ENCODE data around the gene TSPAN3.

DNA sequence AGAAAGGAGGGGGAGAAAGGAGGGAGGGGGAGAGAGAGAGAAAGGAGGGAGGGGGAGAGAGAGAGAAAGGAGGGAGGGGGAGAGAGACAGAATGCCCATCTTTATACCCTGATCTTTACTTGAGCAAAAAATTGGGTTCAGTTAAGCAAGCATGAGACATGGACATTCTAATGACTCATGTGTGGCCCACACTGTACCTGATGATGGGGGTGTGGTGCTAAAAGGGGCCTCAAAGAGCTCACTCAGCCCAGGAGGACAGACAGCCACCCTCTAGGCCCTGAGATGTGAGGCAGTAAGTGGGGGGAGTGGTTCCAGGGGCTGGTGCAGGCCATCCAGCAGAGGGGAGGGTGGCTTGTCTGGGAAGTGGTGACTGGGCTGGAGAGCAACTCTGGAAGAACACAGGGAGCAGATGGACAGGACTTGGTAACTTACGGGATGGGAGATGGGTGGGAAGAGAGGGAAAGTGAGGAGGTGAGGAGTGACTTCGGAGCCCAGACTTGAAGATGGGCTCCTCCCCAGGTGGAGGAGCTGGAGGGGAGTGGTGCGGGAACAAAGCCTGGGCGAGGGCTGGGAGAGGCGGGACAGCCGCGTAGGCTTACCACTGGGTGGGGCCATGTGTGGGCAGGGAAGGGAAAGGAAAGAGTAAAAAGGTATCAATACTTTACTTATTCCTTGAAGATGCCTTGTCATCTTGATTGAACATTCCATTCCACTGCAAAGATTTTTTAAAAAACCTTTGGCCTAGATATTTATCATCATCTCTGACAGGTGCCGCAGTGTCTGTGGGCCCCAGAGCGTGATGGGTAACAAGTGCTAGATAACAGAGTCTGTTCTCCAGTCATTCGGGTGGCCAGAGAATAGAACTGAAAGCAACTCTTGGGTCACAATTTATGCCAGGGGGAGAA, 32.3 kb downstream of the TSPAN3 start:
- TF ChIP-seq POLR2AphosphoS5 (IDR thresholded peaks at IDR 0.05), result no peak
- TF ChIP-seq POLR2A (IDR thresholded peaks at IDR 0.05), result no peak
- TF ChIP-seq, protein P1, sequence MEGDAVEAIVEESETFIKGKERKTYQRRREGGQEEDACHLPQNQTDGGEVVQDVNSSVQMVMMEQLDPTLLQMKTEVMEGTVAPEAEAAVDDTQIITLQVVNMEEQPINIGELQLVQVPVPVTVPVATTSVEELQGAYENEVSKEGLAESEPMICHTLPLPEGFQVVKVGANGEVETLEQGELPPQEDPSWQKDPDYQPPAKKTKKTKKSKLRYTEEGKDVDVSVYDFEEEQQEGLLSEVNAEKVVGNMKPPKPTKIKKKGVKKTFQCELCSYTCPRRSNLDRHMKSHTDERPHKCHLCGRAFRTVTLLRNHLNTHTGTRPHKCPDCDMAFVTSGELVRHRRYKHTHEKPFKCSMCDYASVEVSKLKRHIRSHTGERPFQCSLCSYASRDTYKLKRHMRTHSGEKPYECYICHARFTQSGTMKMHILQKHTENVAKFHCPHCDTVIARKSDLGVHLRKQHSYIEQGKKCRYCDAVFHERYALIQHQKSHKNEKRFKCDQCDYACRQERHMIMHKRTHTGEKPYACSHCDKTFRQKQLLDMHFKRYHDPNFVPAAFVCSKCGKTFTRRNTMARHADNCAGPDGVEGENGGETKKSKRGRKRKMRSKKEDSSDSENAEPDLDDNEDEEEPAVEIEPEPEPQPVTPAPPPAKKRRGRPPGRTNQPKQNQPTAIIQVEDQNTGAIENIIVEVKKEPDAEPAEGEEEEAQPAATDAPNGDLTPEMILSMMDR (IDR thresholded peaks at IDR 0.05), result no peak

All from breast epithelium (tissue), 3 donors.